ENCODE results near the gene TBC1D30. TPM values are rescaled to one million over a fixed set of nuclear protein-coding genes. Genes with fewer than 3 reads are reported as not detected.

The TBC1D30 gene
- total RNA-seq, 1 experiment from 2014 or later, result 3.6 TPM

- no peaks in the 10 kb centered on the region for H3K9me3 Mint-ChIP-seq
- H3K27me3 Mint-ChIP-seq (ENCODE audit: low read depth), result no peaks in the 10 kb centered on the region
- no peak overlapping the region for H3K27ac Mint-ChIP-seq
- ChIA-PET POLR2A (no interaction called here), CTCF (interaction anchor here (0.6 to 3.4 kb wide), 3 partner anchors 8 to 327 kb away, joined by 3 to 40 read pairs (median 6); partner anchors contain the start of gene WIF1)
- H3K4me1 Mint-ChIP-seq, result peaks cover 9% of the 10 kb centered on the region; the same call in 1 of the 2 replicates
- ATAC-seq, result no peak
- TF ChIP-seq FOXP4 (CRISPR knock-in tag; IDR thresholded peaks at IDR 0.05) (no peak), JUN (CRISPR knock-in tag; IDR thresholded peaks at IDR 0.05) (no peak)
- no peak overlapping the region for H3K4me3 Mint-ChIP-seq
- H3K36me3 Mint-ChIP-seq, result no peaks in the 10 kb centered on the region
- no peak for DNase-seq (ENCODE audit: low spot score)
Observed at GRCh38 chr12:64794305-64794704, 30.1 kb upstream of the TBC1D30 start.

- Mint-ChIP-seq H3K4me3 (no peak overlapping the region), H3K4me1 (peaks cover 9% of the 10 kb centered on the region; the same call in 1 of the 2 replicates), H3K27ac (no peak overlapping the region), H3K36me3 (no peaks in the 10 kb centered on the region), H3K9me3 (no peaks in the 10 kb centered on the region), H3K27me3 (ENCODE audit: low read depth) (peaks cover 4% of the 10 kb centered on the region; the same call in 1 of the 2 replicates)
- DNase-seq (ENCODE audit: low spot score), result peak; percentile 44
- POLR2A ChIA-PET, result no interaction called here
- CTCF ChIA-PET, result interaction anchor here (0.5 to 3.4 kb wide), 46 partner anchors 9 to 698 kb away, joined by 3 to 40 read pairs (median 4); partner anchors contain the start of genes GNS, KICS2, TBC1D30 and WIF1
- peak; percentile 79 for ATAC-seq
- TF ChIP-seq ATF2 (CRISPR knock-in tag; IDR thresholded peaks at IDR 0.05; ENCODE audit: borderline replicate concordance, low read depth) (no peak), CTCF (IDR thresholded peaks at IDR 0.05) (peak; percentile 50; the same call in 1 of the 2 replicates)
Observed at GRCh38 chr12:64796205-64796845, 28.1 kb upstream of the TBC1D30 start.

GRCh38 chr12:64797156-64797555, 27.3 kb upstream of the TBC1D30 start:
- no peak overlapping the region for H3K4me3 Mint-ChIP-seq
- no peak for DNase-seq (ENCODE audit: low spot score)
- H3K9me3 Mint-ChIP-seq, result no peaks in the 10 kb centered on the region
- no peaks in the 10 kb centered on the region for H3K36me3 Mint-ChIP-seq
- H3K27me3 Mint-ChIP-seq (ENCODE audit: low read depth), result peaks cover 4% of the 10 kb centered on the region; the same call in 1 of the 2 replicates
- ChIA-PET CTCF (interaction anchor here (0.5 to 3.4 kb wide), 13 partner anchors 16 to 435 kb away, joined by 3 to 40 read pairs (median 5); partner anchors contain the start of gene WIF1), POLR2A (no interaction called here)
- no peak for ATAC-seq
- no peak overlapping the region for H3K27ac Mint-ChIP-seq
- peaks cover 9% of the 10 kb centered on the region; the same call in 1 of the 2 replicates for H3K4me1 Mint-ChIP-seq
- TF ChIP-seq SMAD4 (CRISPR knock-in tag; IDR thresholded peaks at IDR 0.05) (no peak), NR3C1 (CRISPR knock-in tag; conservative IDR thresholded peaks at IDR 0.05; ENCODE audit: low read depth) (no peak), HMGA2 (CRISPR knock-in tag; IDR thresholded peaks at IDR 0.05) (no peak)

GRCh38 chr12:64798165-64798564, 26.3 kb upstream of the TBC1D30 start:
- H3K4me3 Mint-ChIP-seq, result no peak overlapping the region
- CTCF ChIA-PET, result interaction anchor here (1.4 to 1.7 kb wide), 2 partner anchors 320 to 323 kb away, joined by 3 to 4 read pairs; partner anchors contain the start of gene WIF1
- peaks cover 4% of the 10 kb centered on the region; the same call in 1 of the 2 replicates for H3K27me3 Mint-ChIP-seq (ENCODE audit: low read depth)
- H3K9me3 Mint-ChIP-seq, result no peaks in the 10 kb centered on the region
- DNase-seq (ENCODE audit: low spot score), result no peak
- no peaks in the 10 kb centered on the region for H3K36me3 Mint-ChIP-seq
- no peak for TF ChIP-seq ATF1 (CRISPR knock-in tag; IDR thresholded peaks at IDR 0.05)
- no peak for TF ChIP-seq NR3C1 (CRISPR knock-in tag; conservative IDR thresholded peaks at IDR 0.05; ENCODE audit: low read depth)
- no peak for TF ChIP-seq USF2 (CRISPR knock-in tag; IDR thresholded peaks at IDR 0.05)
- no peak for TF ChIP-seq ZNF423 (CRISPR knock-in tag; IDR thresholded peaks at IDR 0.05)
- no peak for TF ChIP-seq SMAD3 (CRISPR knock-in tag; IDR thresholded peaks at IDR 0.05; ENCODE audit: borderline replicate concordance)
- POLR2A ChIA-PET, result no interaction called here
- no peak for ATAC-seq
- H3K27ac Mint-ChIP-seq, result no peak overlapping the region
- H3K4me1 Mint-ChIP-seq, result peaks cover 9% of the 10 kb centered on the region; the same call in 1 of the 2 replicates

Data from WTC11 (cell line).